Mammary epithelial cell (primary cell): Measurements from ENCODE around the gene SPDYE2B.
"Not testable (repeated sequence)": the region's sequence is repeated elsewhere in the genome, so short reads cannot be mapped to it uniquely, and the experiment has no call there.

Experiments
- EZH2 ChIP-seq: IDR thresholded peaks from 2 replicates; pipeline ENCODE4 v1.6.1; 2012; ENCODE audit warnings: low read length, inconsistent platforms, borderline replicate concordance
- TF ChIP-seq, protein P1 (sequence below), 2 donors: IDR thresholded peaks in 1 of 2; conservative IDR thresholded peaks in 1 of 2; 2 replicates each; pipeline ENCODE4 v1.5.1; 2011 to 2012; ENCODE audit warnings: inconsistent platforms in 2 of 2, low read length in 2 of 2, mild to moderate bottlenecking in 2 of 2, control low read depth in 1 of 2, low read depth in 1 of 2; ENCODE audit not compliant: insufficient read depth in 1 of 2; ENCODE audit errors: extremely low read depth in 1 of 2

DNA sequence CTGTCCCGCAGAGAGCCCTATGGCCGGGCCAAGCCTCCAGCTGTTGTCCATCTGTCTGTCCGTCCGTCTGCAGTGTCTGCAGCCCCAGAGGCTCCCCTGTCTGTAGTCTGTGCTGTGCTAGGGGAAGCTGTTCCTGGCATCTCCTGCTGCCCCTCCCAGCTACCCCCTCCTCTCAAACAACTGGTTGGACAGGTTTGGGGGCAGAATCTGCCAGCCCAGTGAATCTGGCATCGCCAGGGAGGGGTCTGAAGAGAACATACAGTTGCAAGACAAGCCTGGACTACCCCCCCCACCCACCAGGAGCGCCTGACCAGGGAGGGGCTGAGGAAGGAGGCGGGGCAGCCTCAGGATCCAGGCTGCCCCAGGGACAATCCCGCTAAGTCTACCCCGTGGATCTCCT lies 7.4 kb upstream of the SPDYE2B start, which contains the start of gene UPK3BL1:
- TF ChIP-seq, protein P1, sequence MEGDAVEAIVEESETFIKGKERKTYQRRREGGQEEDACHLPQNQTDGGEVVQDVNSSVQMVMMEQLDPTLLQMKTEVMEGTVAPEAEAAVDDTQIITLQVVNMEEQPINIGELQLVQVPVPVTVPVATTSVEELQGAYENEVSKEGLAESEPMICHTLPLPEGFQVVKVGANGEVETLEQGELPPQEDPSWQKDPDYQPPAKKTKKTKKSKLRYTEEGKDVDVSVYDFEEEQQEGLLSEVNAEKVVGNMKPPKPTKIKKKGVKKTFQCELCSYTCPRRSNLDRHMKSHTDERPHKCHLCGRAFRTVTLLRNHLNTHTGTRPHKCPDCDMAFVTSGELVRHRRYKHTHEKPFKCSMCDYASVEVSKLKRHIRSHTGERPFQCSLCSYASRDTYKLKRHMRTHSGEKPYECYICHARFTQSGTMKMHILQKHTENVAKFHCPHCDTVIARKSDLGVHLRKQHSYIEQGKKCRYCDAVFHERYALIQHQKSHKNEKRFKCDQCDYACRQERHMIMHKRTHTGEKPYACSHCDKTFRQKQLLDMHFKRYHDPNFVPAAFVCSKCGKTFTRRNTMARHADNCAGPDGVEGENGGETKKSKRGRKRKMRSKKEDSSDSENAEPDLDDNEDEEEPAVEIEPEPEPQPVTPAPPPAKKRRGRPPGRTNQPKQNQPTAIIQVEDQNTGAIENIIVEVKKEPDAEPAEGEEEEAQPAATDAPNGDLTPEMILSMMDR (conservative IDR thresholded peaks at IDR 0.05 in 1 of 2, IDR thresholded peaks at IDR 0.05 in 1 of 2; ENCODE audit: extremely low read depth in 1 of 2, insufficient read depth in 1 of 2, low read depth in 1 of 2, low read length in 2 of 2): not testable (repeated sequence)
- TF ChIP-seq EZH2: not testable (repeated sequence)
